Measurements from ENCODE around the gene ZC3H4.

GRCh38 chr19:47158879-47159503 is 45.4 kb upstream of the ZC3H4 start:
- TF ChIP-seq CTCF (IDR thresholded peaks at IDR 0.05): no peak
- TF ChIP-seq POLR2A (IDR thresholded peaks at IDR 0.05): no peak

Measured in heart left ventricle (tissue), 13 donors.